ENCODE results near the gene CRCP.
"Not testable (repeated sequence)": the region's sequence is repeated elsewhere in the genome, so short reads cannot be mapped to it uniquely, and the experiment has no call there.

Gene CRCP

GRCh38 chr7:66110856-66111255 is 3.8 kb upstream of the CRCP start:
- no peaks in the 10 kb centered on the region for H3K9me3 ChIP-seq (ENCODE audit: control extremely low read depth in 1 of 5, control insufficient read depth in 4 of 5, insufficient read depth in 2 of 5, low read depth in 1 of 5, low read length in 4 of 5)
- no peak overlapping the region for H3K27ac ChIP-seq (ENCODE audit: insufficient read depth in 1 of 2, low read depth in 1 of 2, low read length in 2 of 2, poor library complexity in 1 of 2, severe bottlenecking in 2 of 2)
- H3K36me3 ChIP-seq (ENCODE audit: control insufficient read depth in 4 of 4, insufficient read depth in 4 of 4, low read length in 3 of 4) = no peaks in the 10 kb centered on the region
- ChIA-PET CTCF (interaction anchor here (1.0 kb wide), 1 partner anchor 54 kb away, joined by 3 read pairs; no protein-coding TSS in a partner anchor), POLR2A (no interaction called here)
- H3K4me1 ChIP-seq (ENCODE audit: control extremely low read depth in 1 of 4, control insufficient read depth in 4 of 4, insufficient read depth in 4 of 4, low read length in 3 of 4) = peaks cover 4 to 8% (median 5%) of the 10 kb centered on the region in 4 experiments
- WGBS (ENCODE audit: insufficient coverage) = 92% methylated on average over 4 of the region's 9 CpGs
- no peaks in the 10 kb centered on the region for H3K27me3 ChIP-seq (replicated peaks in 2 of 5; ENCODE audit: control insufficient read depth in 4 of 5, insufficient read depth in 5 of 5, low read length in 4 of 5)
- DNase-seq = no peak
- no peak overlapping the region for H3K4me3 ChIP-seq (ENCODE audit: control insufficient read depth in 1 of 7, extremely low read depth in 1 of 7, insufficient read depth in 4 of 7, low read depth in 2 of 7, low read length in 6 of 7)

GRCh38 chr7:66116680-66117420 is 2.2 kb downstream of the CRCP start:
- POLR2A ChIA-PET; H3K4me3 ChIP-seq (ENCODE audit: control insufficient read depth in 1 of 7, extremely low read depth in 1 of 7, insufficient read depth in 4 of 7, low read depth in 2 of 7, low read length in 6 of 7); H3K9me3 ChIP-seq (ENCODE audit: control extremely low read depth in 1 of 5, control insufficient read depth in 4 of 5, insufficient read depth in 2 of 5, low read depth in 1 of 5, low read length in 4 of 5); DNase-seq; H3K27me3 ChIP-seq (replicated peaks in 2 of 5; ENCODE audit: control insufficient read depth in 4 of 5, insufficient read depth in 5 of 5, low read length in 4 of 5); H3K27ac ChIP-seq (ENCODE audit: insufficient read depth in 1 of 2, low read depth in 1 of 2, low read length in 2 of 2, poor library complexity in 1 of 2, severe bottlenecking in 2 of 2): not testable (repeated sequence)
- WGBS (ENCODE audit: insufficient coverage) = 93% methylated on average over 7 of the region's 12 CpGs
- Histone ChIP-seq H3K36me3 (ENCODE audit: control insufficient read depth in 4 of 4, insufficient read depth in 4 of 4, low read length in 3 of 4) (peaks cover 2 to 13% (median 6%) of the 10 kb centered on the region in 4 experiments), H3K4me1 (ENCODE audit: control extremely low read depth in 1 of 4, control insufficient read depth in 4 of 4, insufficient read depth in 4 of 4, low read length in 3 of 4) (peaks cover 4 to 19% (median 10%) of the 10 kb centered on the region in 4 experiments)
- CTCF ChIA-PET = interaction anchor here (1.7 kb wide), 1 partner anchor 10 kb away, joined by 5 read pairs; no protein-coding TSS in a partner anchor

- WGBS (ENCODE audit: insufficient coverage) = 92% methylated on average over 2 of the region's 3 CpGs
- Histone ChIP-seq H3K4me3 (ENCODE audit: control insufficient read depth in 1 of 7, extremely low read depth in 1 of 7, insufficient read depth in 4 of 7, low read depth in 2 of 7, low read length in 6 of 7) (no peak overlapping the region), H3K27ac (ENCODE audit: insufficient read depth in 1 of 2, low read depth in 1 of 2, low read length in 2 of 2, poor library complexity in 1 of 2, severe bottlenecking in 2 of 2) (peak overlapping the region in 1 of 2 experiments; percentile 1), H3K9me3 (ENCODE audit: control extremely low read depth in 1 of 5, control insufficient read depth in 4 of 5, insufficient read depth in 2 of 5, low read depth in 1 of 5, low read length in 4 of 5) (no peaks in the 10 kb centered on the region), H3K36me3 (ENCODE audit: control insufficient read depth in 4 of 4, insufficient read depth in 4 of 4, low read length in 3 of 4) (peaks cover 2 to 14% (median 6%) of the 10 kb centered on the region in 4 experiments), H3K4me1 (ENCODE audit: control extremely low read depth in 1 of 4, control insufficient read depth in 4 of 4, insufficient read depth in 4 of 4, low read length in 3 of 4) (peaks cover 4 to 19% (median 10%) of the 10 kb centered on the region in 4 experiments), H3K27me3 (replicated peaks in 2 of 5; ENCODE audit: control insufficient read depth in 4 of 5, insufficient read depth in 5 of 5, low read length in 4 of 5) (no peaks in the 10 kb centered on the region)
- ChIA-PET POLR2A (no interaction called here), CTCF (no interaction called here)
- no peak for DNase-seq
Measured at GRCh38 chr7:66118603-66119002, 4.0 kb downstream of the CRCP start.

- WGBS (ENCODE audit: insufficient coverage) = 96% methylated on average over 2 of the region's 4 CpGs
- Histone ChIP-seq H3K27ac (ENCODE audit: insufficient read depth in 1 of 2, low read depth in 1 of 2, low read length in 2 of 2, poor library complexity in 1 of 2, severe bottlenecking in 2 of 2) (peak overlapping the region in 1 of 2 experiments; percentile 1), H3K36me3 (ENCODE audit: control insufficient read depth in 4 of 4, insufficient read depth in 4 of 4, low read length in 3 of 4) (peaks cover 2 to 14% (median 6%) of the 10 kb centered on the region in 4 experiments), H3K4me3 (ENCODE audit: control insufficient read depth in 1 of 7, extremely low read depth in 1 of 7, insufficient read depth in 4 of 7, low read depth in 2 of 7, low read length in 6 of 7) (no peak overlapping the region), H3K27me3 (replicated peaks in 2 of 5; ENCODE audit: control insufficient read depth in 4 of 5, insufficient read depth in 5 of 5, low read length in 4 of 5) (no peaks in the 10 kb centered on the region), H3K4me1 (ENCODE audit: control extremely low read depth in 1 of 4, control insufficient read depth in 4 of 4, insufficient read depth in 4 of 4, low read length in 3 of 4) (peaks cover 4 to 20% (median 11%) of the 10 kb centered on the region in 4 experiments), H3K9me3 (ENCODE audit: control extremely low read depth in 1 of 5, control insufficient read depth in 4 of 5, insufficient read depth in 2 of 5, low read depth in 1 of 5, low read length in 4 of 5) (no peaks in the 10 kb centered on the region)
- ChIA-PET POLR2A (no interaction called here), CTCF (no interaction called here)
- DNase-seq = no peak
Measured at GRCh38 chr7:66119245-66119850, 4.7 kb downstream of the CRCP start.

- DNase-seq = no peak
- 98% methylated on average over 7 of the region's 9 CpGs for WGBS (ENCODE audit: insufficient coverage)
- H3K4me1 ChIP-seq (ENCODE audit: control extremely low read depth in 1 of 4, control insufficient read depth in 4 of 4, insufficient read depth in 4 of 4, low read length in 3 of 4) = peaks cover 0 to 19% (median 10%) of the 10 kb centered on the region in 4 experiments
- H3K27ac ChIP-seq (ENCODE audit: insufficient read depth in 1 of 2, low read depth in 1 of 2, low read length in 2 of 2, poor library complexity in 1 of 2, severe bottlenecking in 2 of 2) = no peak overlapping the region
- peaks cover 0 to 14% (median 6%) of the 10 kb centered on the region in 4 experiments for H3K36me3 ChIP-seq (ENCODE audit: control insufficient read depth in 4 of 4, insufficient read depth in 4 of 4, low read length in 3 of 4)
- no peaks in the 10 kb centered on the region for H3K27me3 ChIP-seq (replicated peaks in 2 of 5; ENCODE audit: control insufficient read depth in 4 of 5, insufficient read depth in 5 of 5, low read length in 4 of 5)
- H3K9me3 ChIP-seq (ENCODE audit: control extremely low read depth in 1 of 5, control insufficient read depth in 4 of 5, insufficient read depth in 2 of 5, low read depth in 1 of 5, low read length in 4 of 5) = no peaks in the 10 kb centered on the region
- ChIA-PET CTCF (no interaction called here), POLR2A (no interaction called here)
- H3K4me3 ChIP-seq (ENCODE audit: control insufficient read depth in 1 of 7, extremely low read depth in 1 of 7, insufficient read depth in 4 of 7, low read depth in 2 of 7, low read length in 6 of 7) = no peak overlapping the region
Measured at GRCh38 chr7:66123175-66123528, 8.5 kb downstream of the CRCP start.

GRCh38 chr7:66124569-66124861 is 9.9 kb downstream of the CRCP start:
- POLR2A ChIA-PET = not testable (repeated sequence)

GRCh38 chr7:66125052-66125694 is 10.5 kb downstream of the CRCP start:
- 86% methylated on average over 1 of the region's 4 CpGs for WGBS (ENCODE audit: insufficient coverage)
- Histone ChIP-seq H3K4me3 (ENCODE audit: control insufficient read depth in 1 of 7, extremely low read depth in 1 of 7, insufficient read depth in 4 of 7, low read depth in 2 of 7, low read length in 6 of 7) (no peak overlapping the region), H3K4me1 (ENCODE audit: control extremely low read depth in 1 of 4, control insufficient read depth in 4 of 4, insufficient read depth in 4 of 4, low read length in 3 of 4) (peaks cover 0 to 26% (median 16%) of the 10 kb centered on the region in 4 experiments), H3K27ac (ENCODE audit: insufficient read depth in 1 of 2, low read depth in 1 of 2, low read length in 2 of 2, poor library complexity in 1 of 2, severe bottlenecking in 2 of 2) (peak overlapping the region in 1 of 2 experiments; percentile 14), H3K9me3 (ENCODE audit: control extremely low read depth in 1 of 5, control insufficient read depth in 4 of 5, insufficient read depth in 2 of 5, low read depth in 1 of 5, low read length in 4 of 5) (no peaks in the 10 kb centered on the region), H3K36me3 (ENCODE audit: control insufficient read depth in 4 of 4, insufficient read depth in 4 of 4, low read length in 3 of 4) (peaks cover 0 to 7% (median 1%) of the 10 kb centered on the region in 4 experiments), H3K27me3 (replicated peaks in 2 of 5; ENCODE audit: control insufficient read depth in 4 of 5, insufficient read depth in 5 of 5, low read length in 4 of 5) (no peaks in the 10 kb centered on the region)
- peak in 2 of 3 donors; percentile 17 to 38 for DNase-seq
- ChIA-PET CTCF (interaction anchor here (1.0 to 1.6 kb wide), 2 partner anchors 9 to 13 kb away, joined by 3 to 6 read pairs; no protein-coding TSS in a partner anchor), POLR2A (no interaction called here)

More at GRCh38 chr7:66124569-66124861, 9.9 kb downstream of the CRCP start:
- not testable (repeated sequence) for H3K27me3 ChIP-seq (replicated peaks in 2 of 5; ENCODE audit: control insufficient read depth in 4 of 5, insufficient read depth in 5 of 5, low read length in 4 of 5); H3K36me3 ChIP-seq (ENCODE audit: control insufficient read depth in 4 of 4, insufficient read depth in 4 of 4, low read length in 3 of 4); DNase-seq; H3K4me3 ChIP-seq (ENCODE audit: control insufficient read depth in 1 of 7, extremely low read depth in 1 of 7, insufficient read depth in 4 of 7, low read depth in 2 of 7, low read length in 6 of 7); H3K9me3 ChIP-seq (ENCODE audit: control extremely low read depth in 1 of 5, control insufficient read depth in 4 of 5, insufficient read depth in 2 of 5, low read depth in 1 of 5, low read length in 4 of 5)
- H3K4me1 ChIP-seq (ENCODE audit: control extremely low read depth in 1 of 4, control insufficient read depth in 4 of 4, insufficient read depth in 4 of 4, low read length in 3 of 4) = peaks cover 0 to 24% (median 14%) of the 10 kb centered on the region in 4 experiments
- WGBS (ENCODE audit: insufficient coverage) = 96% methylated on average over 3 of the region's 5 CpGs
- peak overlapping the region in 1 of 2 experiments; percentile 14 for H3K27ac ChIP-seq (ENCODE audit: insufficient read depth in 1 of 2, low read depth in 1 of 2, low read length in 2 of 2, poor library complexity in 1 of 2, severe bottlenecking in 2 of 2)
- CTCF ChIA-PET = interaction anchor here (1.0 to 1.6 kb wide), 2 partner anchors 9 to 14 kb away, joined by 3 to 6 read pairs; no protein-coding TSS in a partner anchor

Data from common myeloid progenitor, CD34-positive (primary cell).